Effector CD8-positive, alpha-beta T cell (primary cell): ENCODE results near the gene GRAP.

Source experiments
- DNase-seq: peaks from one replicate; lab custom pipeline; 2025; lab: John Stamatoyannopoulos, UW

GRAP gene

GRCh38 chr17:19018600-19018950 is 28.2 kb downstream of the GRAP start:
- DNase-seq: no peak

- no peak for DNase-seq
Measured at GRCh38 chr17:19017804-19018599, 28.8 kb downstream of the GRAP start.

GRCh38 chr17:19017401-19017800 is 29.4 kb downstream of the GRAP start:
- no peak for DNase-seq

- DNase-seq: no peak
Measured at GRCh38 chr17:19016881-19017280, 29.9 kb downstream of the GRAP start.

GRCh38 chr17:19016297-19016696 is 30.5 kb downstream of the GRAP start:
- DNase-seq: no peak

GRCh38 chr17:19015428-19015827 is 31.3 kb downstream of the GRAP start:
- DNase-seq: no peak

- no peak for DNase-seq
Measured at GRCh38 chr17:19014628-19015215, 32.0 kb downstream of the GRAP start.

GRCh38 chr17:19013806-19014627 is 32.7 kb downstream of the GRAP start:
- DNase-seq: no peak

- no peak for DNase-seq
Measured at GRCh38 chr17:19013226-19013625, 33.5 kb downstream of the GRAP start.

GRCh38 chr17:19012171-19013080 is 34.3 kb downstream of the GRAP start:
- DNase-seq: no peak

- DNase-seq: no peak
Measured at GRCh38 chr17:19011581-19011980, 35.2 kb downstream of the GRAP start.

GRCh38 chr17:19010729-19011505 is 35.8 kb downstream of the GRAP start:
- DNase-seq: no peak

GRCh38 chr17:19009970-19010369 is 36.8 kb downstream of the GRAP start:
- DNase-seq: no peak

GRCh38 chr17:19006698-19007097 is 40.1 kb downstream of the GRAP start:
- no peak for DNase-seq

- no peak for DNase-seq
Measured at GRCh38 chr17:19005789-19006430, 40.8 kb downstream of the GRAP start.

GRCh38 chr17:19005137-19005773 is 41.5 kb downstream of the GRAP start:
- no peak for DNase-seq

GRCh38 chr17:19004421-19005136 is 42.2 kb downstream of the GRAP start, which contains the start of gene FAM83G:
TSS of gene FAM83G (minus strand) at chr17:19004764. CDS start at chr17:19004041, 723 bp downstream.
- DNase-seq: peak; percentile 65

GRCh38 chr17:19003543-19004420 is 43.0 kb downstream of the GRAP start:
- DNase-seq: peak; percentile 39
